Cardiac fibroblast (primary cell): ENCODE measurements around the gene HSPA12A.

ENCODE experiments used
- DNase-seq, 2 donors: peaks; one replicate each; pipeline versions ENCODE4 v3.0.0 to v3.0.0-alpha.2; 2010; ENCODE audit warnings: low read depth in 2 of 2
- H3K4me3 ChIP-seq, 2 donors: replicated peaks in 1 of 2; 1 replicate in 1 of 2; 2 replicates in 1 of 2; pipeline ENCODE4 v1.5.1; 2011; ENCODE audit warnings: low read depth in 2 of 2, low read length in 2 of 2, mild to moderate bottlenecking in 2 of 2, moderate library complexity in 1 of 2
- TF ChIP-seq, protein P1 (sequence below): IDR thresholded peaks from one replicate; pipeline ENCODE4 v1.5.1; 2011; ENCODE audit warnings: low read depth, mild to moderate bottlenecking, low read length, inconsistent platforms

The HSPA12A gene

DNA sequence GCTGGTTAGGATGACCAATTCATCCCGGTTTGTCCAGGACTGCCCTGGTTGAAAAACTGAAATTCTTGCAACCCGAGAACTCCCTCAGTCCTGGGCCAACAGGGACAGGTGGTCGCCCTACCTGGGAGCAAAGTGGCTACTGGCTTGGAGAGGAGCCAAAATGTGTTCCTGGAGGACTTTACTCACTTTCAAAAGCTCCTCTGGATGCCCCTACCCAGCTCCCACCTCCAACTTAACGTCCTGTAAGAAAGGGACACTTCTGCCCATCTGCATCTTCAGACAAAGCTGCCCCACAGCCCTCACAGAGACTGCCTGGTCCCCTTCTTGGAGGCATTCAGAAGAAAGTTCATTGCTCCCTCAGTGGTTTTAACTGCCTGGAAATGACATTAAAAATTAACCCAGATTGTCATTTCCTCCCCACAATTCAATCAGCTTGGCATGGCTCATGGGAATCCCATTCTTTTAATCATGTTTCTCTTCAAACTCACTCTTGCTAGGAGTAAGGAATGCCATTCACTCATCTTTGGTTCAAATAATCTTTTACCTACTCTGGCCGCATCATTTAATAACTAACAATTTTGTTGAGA lies 24.0 kb upstream of the HSPA12A start:
- TF ChIP-seq, protein P1, sequence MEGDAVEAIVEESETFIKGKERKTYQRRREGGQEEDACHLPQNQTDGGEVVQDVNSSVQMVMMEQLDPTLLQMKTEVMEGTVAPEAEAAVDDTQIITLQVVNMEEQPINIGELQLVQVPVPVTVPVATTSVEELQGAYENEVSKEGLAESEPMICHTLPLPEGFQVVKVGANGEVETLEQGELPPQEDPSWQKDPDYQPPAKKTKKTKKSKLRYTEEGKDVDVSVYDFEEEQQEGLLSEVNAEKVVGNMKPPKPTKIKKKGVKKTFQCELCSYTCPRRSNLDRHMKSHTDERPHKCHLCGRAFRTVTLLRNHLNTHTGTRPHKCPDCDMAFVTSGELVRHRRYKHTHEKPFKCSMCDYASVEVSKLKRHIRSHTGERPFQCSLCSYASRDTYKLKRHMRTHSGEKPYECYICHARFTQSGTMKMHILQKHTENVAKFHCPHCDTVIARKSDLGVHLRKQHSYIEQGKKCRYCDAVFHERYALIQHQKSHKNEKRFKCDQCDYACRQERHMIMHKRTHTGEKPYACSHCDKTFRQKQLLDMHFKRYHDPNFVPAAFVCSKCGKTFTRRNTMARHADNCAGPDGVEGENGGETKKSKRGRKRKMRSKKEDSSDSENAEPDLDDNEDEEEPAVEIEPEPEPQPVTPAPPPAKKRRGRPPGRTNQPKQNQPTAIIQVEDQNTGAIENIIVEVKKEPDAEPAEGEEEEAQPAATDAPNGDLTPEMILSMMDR: no peak
- H3K4me3 ChIP-seq: no peak overlapping the region
- DNase-seq: no peak

DNA sequence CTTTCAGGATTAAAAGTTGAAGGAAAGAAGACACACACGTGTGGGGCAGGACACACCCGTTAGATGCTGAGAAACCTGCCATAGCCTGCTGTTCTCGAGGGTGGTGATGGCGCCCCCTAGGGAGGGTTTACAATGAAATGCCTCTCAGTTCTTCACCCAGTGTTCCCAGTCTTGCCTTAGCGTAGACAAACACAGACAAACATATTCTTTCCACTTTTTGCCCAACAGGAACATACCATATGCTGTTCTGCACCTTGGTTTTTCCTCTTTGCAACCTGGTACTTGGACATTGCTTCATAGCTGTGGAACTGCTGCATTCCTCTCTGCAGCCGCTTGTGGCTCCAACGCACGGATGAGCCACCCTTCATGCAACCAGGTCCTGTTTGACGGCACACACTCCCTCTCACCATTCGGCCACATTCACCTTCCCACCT lies 23.3 kb upstream of the HSPA12A start:
- TF ChIP-seq, protein P1: no peak
- no peak for DNase-seq
- H3K4me3 ChIP-seq: no peak overlapping the region

DNA sequence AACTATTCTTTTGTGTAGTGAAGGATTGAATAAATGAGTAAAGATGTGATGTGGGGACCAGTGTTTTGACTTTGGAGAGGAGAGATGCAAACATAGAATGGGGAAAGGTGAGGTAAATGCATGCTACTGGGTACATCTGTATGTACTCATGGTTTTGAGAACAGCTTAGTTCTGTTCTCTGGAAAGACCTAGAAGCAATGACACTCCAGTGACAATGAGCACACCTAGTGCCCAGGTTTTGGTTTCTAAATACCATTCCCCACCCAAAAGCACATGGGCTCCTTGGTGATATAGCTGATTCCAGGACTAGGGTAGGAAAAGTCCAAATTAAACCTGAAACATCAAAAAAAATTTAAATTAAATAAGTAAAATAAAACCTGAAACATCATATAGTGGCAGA lies 22.6 kb upstream of the HSPA12A start:
- no peak for DNase-seq
- no peak overlapping the region for H3K4me3 ChIP-seq
- TF ChIP-seq, protein P1: no peak

DNA sequence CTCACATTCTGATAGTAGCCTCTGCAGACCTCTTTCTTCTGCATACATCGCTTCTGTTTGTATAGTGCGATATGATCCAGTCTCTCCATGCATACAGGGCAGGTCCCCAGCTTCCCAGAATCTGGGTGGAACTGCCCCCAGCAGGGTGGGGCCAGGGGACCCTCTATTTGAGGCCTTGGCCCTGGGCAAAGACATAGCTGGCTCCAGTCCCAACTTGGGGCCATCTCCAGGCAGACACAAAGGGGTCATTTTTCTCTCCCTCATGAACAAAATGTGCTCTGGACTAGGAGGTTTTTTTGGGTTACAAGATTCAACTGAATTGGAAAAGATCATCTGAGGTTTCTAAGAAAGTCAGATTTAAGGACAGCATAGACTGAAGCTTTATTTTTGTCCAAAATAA lies 21.1 kb upstream of the HSPA12A start:
- no peak overlapping the region for H3K4me3 ChIP-seq
- TF ChIP-seq, protein P1: no peak
- no peak for DNase-seq

DNA sequence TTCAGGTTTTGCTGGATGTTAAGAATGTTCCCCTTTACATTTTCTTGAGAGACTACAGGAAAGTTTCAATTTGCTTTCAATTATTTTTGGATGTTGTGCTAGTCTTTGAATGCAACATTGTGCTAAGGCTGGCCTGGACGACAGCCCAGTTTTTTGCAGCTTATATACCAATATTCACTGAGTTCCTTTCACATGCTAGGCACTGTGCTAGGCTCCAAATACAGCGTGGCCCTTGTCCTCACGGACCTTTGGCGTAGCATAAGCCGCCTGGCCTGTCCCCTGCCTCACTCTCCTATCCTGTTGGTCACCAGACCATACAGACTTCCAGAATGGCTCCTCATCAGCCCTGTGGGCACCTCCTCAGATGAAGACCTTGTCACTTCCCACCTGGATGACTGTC lies 19.5 kb upstream of the HSPA12A start:
- TF ChIP-seq, protein P1: no peak
- H3K4me3 ChIP-seq: no peak overlapping the region
- no peak for DNase-seq

DNA sequence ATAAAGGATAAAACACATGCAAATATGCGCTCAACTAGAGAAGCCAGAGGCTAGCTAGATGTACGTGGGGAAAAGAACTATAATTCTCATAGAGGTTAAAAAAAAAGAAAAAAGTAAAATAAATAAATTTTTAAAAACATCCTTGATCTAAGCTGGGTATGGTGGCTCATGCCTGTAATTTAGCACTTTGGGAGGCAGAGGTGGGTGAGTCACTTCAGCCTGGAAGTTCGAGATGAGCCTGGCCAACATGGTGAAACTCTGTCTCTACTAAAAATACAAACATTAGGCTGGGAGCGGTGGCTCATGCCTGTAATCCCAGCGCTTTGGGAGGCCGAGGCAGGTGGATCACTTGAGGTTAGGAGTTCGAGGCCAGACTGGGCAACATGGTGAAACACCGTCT lies 18.6 kb upstream of the HSPA12A start:
- DNase-seq: peak in 1 of 2 donors; percentile 30
- TF ChIP-seq, protein P1: no peak
- no peak overlapping the region for H3K4me3 ChIP-seq

DNA sequence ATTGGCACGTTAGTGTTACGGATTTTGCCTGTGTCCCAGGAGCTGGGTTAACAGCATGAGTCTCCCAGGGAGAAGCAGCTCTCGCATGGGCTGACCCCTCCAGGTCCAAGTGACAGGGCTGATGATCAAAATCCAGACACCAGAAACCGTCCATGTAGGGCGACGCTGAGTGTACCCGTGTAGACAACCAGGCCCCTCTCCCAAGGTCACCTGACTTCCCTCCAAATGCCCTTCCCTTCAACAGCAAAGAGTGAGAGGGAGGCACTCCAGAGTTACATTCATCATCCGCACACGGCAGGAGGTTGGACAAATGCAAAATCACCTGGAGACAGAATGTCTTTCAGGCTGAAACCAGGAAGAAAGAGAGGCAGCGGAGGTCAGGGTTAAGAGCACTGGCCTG lies 14.9 kb upstream of the HSPA12A start:
- H3K4me3 ChIP-seq: no peak overlapping the region
- TF ChIP-seq, protein P1: no peak
- no peak for DNase-seq
